GM21619 (cell line): ENCODE results near the gene CELF4.

Experiments
- ATAC-seq: cut with Tn5 transposase; IDR thresholded peaks from one replicate; pipeline ENCODE4 v1.9.1; 2021; ENCODE audit not compliant: unreplicated experiment

Gene CELF4

DNA sequence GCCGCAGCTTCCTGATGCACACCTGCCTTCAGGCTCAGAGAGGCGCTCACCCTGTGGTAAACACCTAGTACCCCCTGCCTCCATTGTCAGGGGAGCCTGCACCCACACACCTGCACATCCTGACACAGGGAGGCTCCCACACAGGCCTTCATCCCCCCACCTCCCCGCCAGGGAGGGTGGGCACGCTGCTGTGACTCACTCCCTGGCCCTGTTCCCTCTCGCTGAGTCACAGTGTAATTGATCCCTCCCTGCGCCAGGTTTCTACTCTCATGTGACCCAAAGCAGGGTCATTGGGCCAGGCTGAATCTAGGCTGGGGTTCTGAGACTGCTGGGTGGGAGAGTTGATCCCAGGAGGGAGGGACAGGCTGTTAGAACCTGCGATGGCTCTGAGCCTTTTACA is 8.5 kb upstream of the CELF4 start:
- no peak for ATAC-seq

- no peak for ATAC-seq
Measured at GRCh38 chr18:37572736-37573135, 7.1 kb upstream of the CELF4 start.

- ATAC-seq, result no peak
Measured at GRCh38 chr18:37571266-37571665, 5.7 kb upstream of the CELF4 start.

DNA sequence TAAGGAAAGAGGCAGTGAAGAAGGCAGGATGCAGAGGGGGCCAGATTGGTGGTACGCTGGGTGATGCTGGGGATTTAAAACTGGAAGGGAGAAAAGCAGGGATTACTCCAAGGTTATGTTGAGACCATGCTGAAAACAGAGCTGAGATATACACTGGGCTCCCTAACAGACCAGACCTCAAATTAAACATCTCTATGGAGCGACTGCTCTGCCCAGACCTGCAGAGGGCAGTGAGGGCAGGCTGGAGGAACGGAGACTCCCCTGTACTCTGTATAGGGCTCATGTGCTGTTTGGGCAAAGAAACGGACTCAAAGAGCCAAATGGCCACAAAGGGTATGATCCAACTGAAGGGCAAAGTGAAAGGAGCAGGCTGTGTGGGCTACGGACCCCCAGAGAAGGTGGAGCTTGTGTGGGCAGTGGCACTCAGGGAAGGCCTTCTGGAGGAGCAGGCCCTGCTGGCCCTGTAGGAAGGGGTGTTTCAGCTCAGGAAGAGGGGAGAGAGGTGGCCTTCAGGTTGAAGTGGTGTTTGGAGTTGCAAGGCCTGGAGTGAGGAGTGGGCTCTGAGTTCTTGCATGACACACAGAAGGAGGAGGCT is 4.8 kb upstream of the CELF4 start:
- ATAC-seq, result no peak

DNA sequence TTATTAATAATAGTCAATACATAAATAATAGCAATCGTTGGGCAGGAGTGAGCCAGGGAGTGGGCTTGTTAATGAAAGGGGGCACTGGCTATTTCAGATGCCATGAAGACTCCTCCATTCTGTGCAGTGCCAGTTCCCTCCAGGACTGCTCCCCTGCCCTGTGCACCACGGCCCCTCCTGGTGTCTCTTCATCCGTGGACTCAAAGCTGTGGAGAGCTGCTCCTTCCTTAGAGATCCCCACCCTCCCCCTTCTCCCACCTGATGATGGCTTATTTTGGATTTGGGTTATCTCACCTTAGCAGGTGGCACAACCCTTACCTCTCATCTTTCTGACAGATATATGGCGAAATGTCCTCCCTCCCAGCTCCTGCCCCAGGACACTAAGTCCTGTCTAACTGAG is 3.1 kb upstream of the CELF4 start:
- ATAC-seq, result no peak

DNA sequence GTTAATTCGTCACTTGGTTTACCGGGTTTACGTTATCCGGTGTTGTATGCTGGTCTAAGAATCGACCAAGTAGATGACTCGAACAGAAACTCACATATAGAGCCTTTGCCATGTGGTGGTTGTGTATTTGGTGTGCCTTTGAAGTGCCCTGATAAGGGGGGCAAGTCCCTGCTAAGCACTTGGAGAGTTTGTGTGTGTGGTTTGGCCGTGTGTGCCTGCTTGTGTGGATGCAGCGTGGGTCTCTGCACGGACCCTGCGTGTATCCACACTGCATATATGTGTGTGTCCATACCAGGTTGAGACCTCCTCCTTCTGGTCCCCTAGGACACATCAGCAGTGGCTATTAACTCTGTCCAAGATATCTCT is 2.4 kb upstream of the CELF4 start:
- no peak for ATAC-seq

GRCh38 chr18:37567061-37567993 is 1.7 kb upstream of the CELF4 start:
- no peak for ATAC-seq

DNA sequence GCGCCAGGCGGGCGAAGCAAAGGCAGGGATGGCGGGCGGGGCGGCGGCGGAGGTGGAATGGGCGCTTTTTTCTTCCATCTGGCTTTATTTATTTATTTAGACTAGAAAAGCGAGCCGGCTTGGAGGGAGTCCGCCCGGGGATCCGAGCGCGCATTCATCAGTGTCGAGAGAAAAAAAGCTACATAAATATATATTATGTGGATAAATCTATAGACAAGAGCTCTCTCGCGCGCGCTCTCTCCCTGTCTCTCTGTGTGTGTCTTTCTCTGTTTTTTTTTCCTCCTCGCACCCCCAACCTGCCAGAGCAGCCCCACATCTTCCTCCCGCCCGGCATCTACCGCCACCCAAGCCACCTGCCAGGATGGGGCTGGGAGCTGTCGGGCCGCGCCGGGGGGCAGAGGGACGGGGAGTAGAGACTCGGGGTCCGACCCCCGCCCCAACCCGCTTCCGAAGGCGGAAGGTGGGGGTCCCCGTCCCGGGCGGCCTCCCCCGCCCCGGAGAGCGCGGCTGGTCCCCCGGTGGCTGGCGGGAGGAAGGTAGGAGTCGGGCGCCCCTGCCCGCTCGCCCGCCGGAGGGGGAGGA is 972 bp upstream of the CELF4 start:
- ATAC-seq, result no peak

GRCh38 chr18:37565977-37566478 is 430 bp upstream of the CELF4 start:
- ATAC-seq, result no peak

- ATAC-seq, result no peak
Measured at GRCh38 chr18:37564711-37565100, 892 bp downstream of the CELF4 start.

DNA sequence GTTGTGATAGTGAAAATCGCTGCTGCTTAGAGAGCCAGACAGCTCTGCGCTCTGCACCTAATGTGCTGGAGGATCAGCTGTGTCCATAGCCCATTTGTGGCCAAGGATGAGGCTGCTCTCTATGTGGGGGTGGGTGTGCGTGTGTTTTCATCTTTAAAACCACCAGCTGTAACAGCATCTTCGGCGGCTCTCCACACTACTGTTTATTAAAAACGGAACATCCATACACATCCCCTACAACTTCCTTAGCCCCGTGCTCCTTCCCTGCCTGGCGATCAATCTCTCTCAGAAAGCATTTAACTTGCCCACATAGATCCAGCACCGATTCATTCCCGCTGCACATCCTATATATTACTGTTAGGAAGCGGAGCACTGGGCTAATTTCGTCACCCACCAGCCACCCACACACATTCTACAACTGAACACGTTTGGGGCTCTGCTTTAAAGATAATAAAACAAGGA is 1.6 kb downstream of the CELF4 start:
- no peak for ATAC-seq

DNA sequence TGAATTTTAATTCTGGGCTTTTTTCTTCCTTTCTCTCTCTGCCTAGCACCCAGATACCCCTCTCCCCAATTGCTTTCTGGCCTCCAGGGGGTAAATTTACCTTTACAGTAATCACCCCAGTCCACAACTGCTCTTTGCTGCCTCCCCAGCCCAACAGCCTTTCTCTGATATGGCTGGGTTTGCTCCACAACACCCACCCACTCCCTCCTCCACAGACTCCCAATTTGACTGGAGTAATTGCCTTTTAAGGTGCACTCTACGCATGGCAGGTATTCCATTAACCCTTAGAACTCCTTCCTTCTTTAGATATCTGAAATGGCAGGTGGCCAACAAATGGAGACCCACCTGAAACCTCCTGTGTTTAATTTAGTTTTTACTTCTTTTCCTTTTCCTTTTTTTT is 3.6 kb downstream of the CELF4 start:
- ATAC-seq, result no peak

DNA sequence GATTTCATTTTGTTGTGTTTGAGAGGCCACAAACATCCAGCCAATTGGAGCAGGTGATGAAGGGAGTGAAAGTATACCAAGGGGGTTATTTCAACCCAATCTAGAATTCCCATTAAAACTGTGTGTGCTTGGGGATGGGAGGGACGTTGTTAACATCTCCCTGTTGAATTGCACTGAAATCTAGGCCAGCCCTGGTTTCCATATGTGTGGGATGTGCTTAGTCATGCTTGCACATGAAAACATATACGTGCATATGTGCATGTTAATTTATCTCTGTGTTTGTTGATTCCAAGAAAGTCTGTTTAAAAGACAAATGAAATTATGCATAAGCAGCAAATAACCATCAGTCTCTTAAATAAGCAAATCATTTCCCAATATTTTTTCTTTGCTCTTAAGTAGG is 5.6 kb downstream of the CELF4 start:
- ATAC-seq, result no peak

DNA sequence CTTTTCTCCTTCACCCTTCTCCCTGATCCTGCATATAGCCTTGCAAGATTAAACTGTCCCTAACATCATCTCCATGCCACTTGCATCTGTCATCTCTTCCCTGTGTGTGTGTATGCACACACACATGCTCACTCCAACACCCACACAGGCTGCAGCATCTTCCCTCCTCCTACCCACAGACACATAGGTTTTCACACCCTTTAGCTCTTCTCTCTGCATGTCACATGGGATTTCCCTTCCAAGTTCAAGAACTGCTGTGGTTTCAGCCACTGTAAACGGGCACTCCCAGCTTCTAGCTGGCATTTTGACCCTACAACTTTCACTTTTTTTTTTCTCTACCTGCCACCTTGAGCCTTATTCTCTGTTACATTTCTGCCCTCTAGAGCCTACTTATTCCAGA is 6.4 kb downstream of the CELF4 start:
- ATAC-seq, result no peak

DNA sequence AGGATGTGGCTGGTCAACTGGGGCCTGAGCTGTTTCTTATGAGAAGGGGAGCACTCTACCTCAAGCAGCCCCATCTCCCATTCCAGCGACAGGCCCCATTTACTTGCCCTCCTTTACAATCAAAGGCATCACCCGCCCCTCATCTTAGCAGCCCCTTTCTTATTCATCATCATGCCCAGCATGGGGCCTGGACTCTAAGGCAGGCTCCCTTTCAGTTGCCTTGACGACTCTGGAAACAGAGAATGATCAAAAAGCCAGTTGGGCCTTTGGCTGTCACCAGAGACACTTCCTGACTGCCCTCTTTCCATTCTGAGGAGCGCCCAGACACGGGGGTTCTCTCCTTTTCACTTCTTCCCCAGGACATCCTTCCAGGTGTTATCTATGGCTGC is 11.2 kb downstream of the CELF4 start:
- no peak for ATAC-seq

DNA sequence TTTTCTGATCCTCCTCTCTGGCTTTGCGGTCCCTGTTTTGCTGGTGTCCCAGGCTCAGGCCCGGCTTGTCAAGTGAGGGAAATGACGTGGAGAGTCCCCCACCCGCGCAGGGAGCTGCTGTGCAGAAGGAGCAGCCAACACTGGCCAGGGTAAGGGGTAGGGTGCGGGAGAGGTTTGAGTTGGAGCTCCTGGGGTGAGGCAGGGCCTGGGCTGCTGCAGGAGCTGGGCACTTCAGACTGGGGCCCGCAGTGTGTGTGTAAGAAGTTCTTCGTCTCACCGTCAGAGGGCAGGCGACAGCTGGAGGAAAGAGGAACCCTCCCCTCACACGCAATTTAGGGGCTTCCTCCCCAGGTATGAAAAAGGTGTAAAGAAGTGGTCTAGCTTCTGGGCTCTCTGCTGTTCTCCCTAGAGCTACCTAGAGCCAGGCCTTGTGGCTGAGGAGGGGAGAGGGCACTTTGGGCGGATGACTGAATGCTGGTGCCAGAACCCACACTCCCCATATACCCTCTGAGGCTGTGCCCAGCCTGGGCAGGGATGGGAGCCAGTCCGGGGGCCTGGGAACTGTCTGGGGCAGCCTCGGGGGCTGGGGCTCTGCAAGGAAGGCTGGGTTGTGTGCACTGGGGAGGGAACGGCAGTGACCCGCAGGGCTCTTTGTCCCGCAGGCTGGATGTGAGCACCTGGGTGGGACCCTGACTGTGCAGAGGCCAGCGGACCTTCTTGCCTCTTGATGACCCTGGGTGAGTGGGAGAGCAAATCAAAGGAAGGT is 11.8 kb downstream of the CELF4 start:
- ATAC-seq, result no peak

GRCh38 chr18:37552286-37552685 is 13.3 kb downstream of the CELF4 start:
- no peak for ATAC-seq

DNA sequence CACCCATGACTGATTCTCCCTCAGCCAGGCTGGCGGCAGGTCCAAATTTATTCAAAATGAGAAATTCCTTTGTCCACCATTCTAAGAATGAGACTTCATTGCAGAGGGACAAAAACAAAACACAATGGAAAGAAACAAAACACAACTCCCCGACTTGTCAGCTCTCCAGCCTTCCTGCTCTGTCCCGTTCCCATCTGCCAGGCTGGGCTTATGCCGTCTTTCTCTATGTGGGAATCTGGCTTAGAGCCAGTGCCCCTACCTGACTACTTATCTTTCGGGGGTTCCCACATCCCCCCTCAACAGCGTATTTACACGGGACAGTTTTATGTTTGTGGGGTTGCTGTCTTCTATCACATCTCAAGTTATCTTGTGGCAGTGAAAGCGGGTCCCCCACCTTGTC is 13.8 kb downstream of the CELF4 start:
- no peak for ATAC-seq

- no peak for ATAC-seq
Measured at GRCh38 chr18:37551249-37551648, 14.3 kb downstream of the CELF4 start.

DNA sequence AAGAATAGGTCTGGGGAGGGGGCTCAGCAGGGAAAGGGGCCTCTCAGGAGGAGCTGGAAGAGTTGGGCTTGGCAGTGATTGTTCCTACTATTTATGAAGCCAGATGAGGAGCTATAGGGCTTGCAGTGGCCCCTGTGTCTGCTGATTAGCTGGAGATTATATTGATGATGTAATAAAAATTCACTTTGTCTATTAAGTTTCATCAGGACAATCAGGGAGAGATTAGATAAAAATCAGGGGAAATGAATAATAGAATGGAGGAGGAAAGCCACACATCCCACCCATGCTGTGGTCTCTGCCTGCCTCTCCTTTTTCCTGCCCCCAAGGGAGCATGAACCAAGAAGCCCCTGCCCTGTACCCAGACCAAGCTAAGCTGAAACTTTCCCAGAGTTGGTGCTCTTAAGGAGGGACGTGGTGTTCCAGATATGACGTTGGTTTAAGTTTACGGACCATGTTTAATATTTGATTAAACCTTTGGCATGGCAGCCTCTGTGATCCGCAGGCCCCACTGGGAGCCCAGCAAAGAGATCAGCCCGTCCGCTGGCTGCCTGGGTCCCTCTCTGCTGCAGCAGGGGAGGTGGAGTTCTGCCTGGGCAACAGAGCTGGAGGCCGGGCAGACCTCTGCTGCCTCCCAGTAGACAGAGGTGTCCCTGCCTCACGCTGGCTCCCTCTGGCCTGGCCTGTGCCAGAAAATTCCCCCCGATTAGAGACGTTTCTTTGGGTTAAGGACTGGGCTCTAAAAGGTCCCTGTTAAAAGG is 15.3 kb downstream of the CELF4 start:
- no peak for ATAC-seq
